HG03159 (cell line): ENCODE data around the gene GPAT2.
"Not testable (repeated sequence)": the region's sequence is repeated elsewhere in the genome, so short reads cannot be mapped to it uniquely, and the experiment has no call there.

ENCODE experiments used
- ATAC-seq: cut with Tn5 transposase; IDR thresholded peaks from one replicate; pipeline ENCODE4 v1.9.1; 2021; ENCODE audit warnings: mild to moderate bottlenecking, moderate library complexity; ENCODE audit not compliant: unreplicated experiment

Gene GPAT2

GRCh38 chr2:95990884-95991283 is 43.8 kb downstream of the GPAT2 start:
- ATAC-seq, result not testable (repeated sequence)
